ENCODE data around the gene VAMP2.

VAMP2 gene

GRCh38 chr17:8142887-8143580, 19.7 kb downstream of the VAMP2 start:
- no peak for DNase-seq (ENCODE audit: low spot score)

GRCh38 chr17:8142158-8142886, 20.4 kb downstream of the VAMP2 start:
- DNase-seq (ENCODE audit: low spot score), result no peak

DNA sequence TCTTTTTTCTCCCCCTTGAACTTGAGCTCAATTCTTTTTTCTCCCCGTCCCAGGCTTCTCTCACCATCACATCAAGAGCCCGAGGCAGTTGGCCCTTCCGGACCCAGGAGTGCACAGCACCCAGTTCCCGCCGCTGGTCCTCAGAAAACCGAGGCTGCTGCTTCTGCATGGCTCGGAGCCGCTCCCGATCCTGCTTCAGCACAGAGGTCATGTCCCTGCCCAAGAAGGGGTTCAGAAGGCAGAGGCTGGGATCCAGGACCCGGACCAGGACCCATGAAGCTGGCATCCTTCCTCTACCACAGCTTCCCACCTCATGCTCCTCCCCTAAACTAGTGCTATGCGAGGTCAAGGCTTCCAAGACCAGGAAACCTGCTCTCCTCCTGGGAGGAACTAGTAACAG, 21.0 kb downstream of the VAMP2 start:
- no peak for DNase-seq (ENCODE audit: low spot score)

GRCh38 chr17:8141045-8141444, 21.7 kb downstream of the VAMP2 start:
- no peak for DNase-seq (ENCODE audit: low spot score)

GRCh38 chr17:8140065-8141029, 22.4 kb downstream of the VAMP2 start:
- no peak for DNase-seq (ENCODE audit: low spot score)

DNA sequence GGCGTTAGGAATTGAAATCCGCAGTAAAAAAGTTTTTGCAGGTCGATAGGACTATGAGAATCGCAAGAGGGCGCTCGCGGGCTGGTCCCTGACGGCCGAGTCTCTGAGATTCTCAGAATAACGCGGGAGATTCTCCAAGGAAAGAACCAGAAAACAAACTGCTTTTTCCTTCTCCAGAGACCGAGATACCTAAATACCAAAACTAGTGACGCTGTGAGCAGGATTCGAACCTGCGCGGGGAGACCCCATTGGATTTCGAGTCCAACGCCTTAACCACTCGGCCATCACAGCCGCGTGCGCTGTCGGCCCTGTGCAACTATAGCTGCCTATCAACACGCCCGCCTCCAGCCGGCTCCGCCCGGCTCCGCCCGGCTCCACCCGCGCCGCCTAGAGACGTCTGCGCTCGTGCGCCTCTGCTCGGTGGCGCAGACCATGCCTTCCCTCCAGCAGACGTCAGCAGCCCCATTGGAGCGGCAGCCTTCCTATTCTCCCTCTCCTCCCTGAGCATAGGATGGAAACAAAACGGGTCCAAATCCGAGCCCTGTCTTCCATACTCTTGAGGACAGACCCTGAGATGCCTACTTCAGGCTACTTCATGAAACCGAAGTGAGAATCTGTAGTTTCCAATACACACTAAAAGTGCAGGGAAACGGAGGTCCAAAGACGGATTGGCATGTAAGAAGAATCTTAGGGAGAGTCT, 23.9 kb downstream of the VAMP2 start:
- DNase-seq (ENCODE audit: low spot score), result peak; percentile 94

DNA sequence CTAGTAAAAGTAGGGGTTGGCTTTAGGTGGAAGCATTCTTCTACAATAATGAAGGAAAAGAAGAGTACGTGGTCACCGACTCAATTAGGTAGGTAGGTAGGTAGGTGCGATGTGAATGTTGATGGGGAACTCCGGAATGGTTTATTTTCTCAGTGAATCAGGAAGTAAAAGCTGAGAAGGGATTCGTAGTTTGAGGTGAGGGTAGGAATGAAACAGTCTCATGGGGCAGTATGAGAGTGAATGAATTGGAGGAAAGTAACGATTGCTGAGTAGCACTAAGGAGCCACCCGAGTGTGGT, 24.4 kb downstream of the VAMP2 start:
- no peak for DNase-seq (ENCODE audit: low spot score)

- no peak for DNase-seq (ENCODE audit: low spot score)
Observed at GRCh38 chr17:8137645-8138373, 24.9 kb downstream of the VAMP2 start.

GRCh38 chr17:8133941-8134340, 28.8 kb downstream of the VAMP2 start:
- DNase-seq (ENCODE audit: low spot score), result no peak

GRCh38 chr17:8133399-8133798, 29.3 kb downstream of the VAMP2 start:
- no peak for DNase-seq (ENCODE audit: low spot score)

- DNase-seq (ENCODE audit: low spot score), result no peak
Observed at GRCh38 chr17:8131844-8132441, 30.8 kb downstream of the VAMP2 start.

DNA sequence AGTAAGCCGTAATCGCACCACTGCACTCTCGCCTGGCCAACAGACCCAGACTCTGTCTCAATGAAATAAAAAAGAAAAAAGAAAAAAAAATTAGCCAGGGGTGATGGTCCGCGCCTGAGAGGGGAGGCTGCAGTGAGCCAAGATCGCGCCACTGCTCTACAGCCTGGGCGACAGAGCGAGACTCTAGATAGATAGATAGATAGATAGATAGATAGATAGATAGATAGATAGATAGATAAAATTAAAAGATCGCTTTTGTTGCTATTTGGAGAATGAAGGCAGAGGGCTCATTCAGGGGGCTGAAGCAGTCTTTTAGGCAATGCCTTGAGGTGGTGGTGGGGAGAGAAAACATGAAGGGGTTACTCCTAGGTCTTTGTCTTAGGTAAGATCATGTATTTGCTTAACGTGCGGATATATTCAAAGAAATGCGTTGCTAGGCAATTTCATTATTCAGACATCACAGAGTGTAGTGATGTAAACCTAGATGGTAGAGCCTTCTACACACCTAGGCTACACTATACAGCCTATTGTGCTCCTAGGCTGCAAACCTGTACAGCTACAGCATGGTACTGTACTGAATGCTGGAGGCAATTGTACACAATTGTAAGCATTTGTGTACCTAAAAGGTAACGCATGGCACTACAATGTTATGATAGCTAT, 34.5 kb downstream of the VAMP2 start:
- no peak for DNase-seq (ENCODE audit: low spot score)

GRCh38 chr17:8126491-8127066, 36.2 kb downstream of the VAMP2 start:
- no peak for DNase-seq (ENCODE audit: low spot score)

- DNase-seq (ENCODE audit: low spot score), result no peak
Observed at GRCh38 chr17:8125947-8126490, 36.7 kb downstream of the VAMP2 start.

DNA sequence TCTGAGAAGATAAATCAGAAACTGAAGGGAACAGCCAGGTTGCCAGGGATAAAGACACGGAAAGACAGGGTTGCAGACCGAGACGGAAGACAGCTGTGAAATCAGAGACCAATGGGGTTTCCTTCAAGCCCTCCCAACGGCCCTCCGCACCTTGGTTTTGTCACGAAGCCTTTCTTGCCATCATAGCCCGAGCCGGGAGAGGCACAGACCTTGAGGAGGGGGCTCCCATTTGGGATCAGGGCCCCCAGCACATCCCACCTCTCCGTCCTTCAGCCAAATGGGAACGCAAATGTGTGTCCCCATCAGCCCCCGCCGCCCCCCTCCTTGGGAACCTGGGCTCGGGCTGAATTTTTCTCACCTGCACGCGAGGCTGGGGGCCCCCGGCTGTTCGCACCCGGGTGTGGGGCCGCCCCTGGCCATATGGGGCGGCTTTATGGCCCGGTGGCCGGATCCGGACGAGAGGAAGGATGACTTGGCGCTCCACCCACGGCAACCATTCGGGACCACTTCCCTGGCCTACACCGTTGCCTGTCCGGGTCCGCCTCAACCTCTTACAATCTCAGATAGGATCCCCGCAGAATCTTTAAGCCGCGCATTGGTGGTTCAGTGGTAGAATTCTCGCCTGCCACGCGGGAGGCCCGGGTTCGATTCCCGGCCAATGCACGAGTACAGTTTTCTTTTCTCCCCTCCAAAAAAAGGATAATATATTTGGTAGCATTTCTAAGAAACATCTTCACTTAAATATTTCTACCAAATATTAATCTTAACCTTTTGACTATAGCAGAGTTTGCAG, 37.4 kb downstream of the VAMP2 start:
- DNase-seq (ENCODE audit: low spot score), result peak; percentile 76

DNA sequence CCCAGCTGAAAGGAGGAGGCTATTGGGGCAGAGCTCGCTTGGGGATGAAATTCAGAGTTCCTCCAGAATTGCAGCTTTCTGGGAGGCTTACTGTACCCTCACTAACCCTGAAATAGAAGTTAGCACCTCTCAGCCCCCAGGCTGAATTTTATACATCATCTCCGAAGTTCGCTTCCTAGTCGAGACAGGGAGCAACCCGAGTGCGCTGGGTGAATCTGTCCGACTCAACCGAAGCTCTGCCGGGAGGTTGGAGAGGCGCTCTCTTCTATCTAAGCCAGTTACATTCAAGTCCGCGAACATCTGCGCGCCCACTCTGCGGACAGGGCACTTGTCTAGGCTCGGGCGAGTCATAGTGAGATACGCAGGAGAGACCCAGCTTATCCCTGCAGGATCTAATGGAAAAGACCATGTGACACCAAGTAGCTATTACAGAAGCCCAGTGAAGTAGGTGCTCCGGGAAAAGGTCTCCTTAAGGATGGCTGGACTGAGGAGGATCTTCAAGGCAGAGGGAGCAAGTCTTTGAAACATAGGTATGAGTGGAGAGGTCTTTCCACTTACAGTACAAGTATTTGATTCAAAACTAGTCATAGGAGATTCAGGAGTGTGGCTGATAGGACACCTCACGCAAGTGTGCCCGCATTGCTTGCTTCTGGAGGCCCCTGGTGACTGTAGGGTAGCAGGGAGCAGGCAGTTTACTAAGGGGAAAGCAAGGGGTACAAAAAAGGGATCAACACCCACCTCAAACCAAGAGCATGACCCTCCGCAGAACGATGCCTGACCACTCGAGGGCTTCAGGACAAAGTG, 38.2 kb downstream of the VAMP2 start:
- DNase-seq (ENCODE audit: low spot score), result no peak

- DNase-seq (ENCODE audit: low spot score), result no peak
Observed at GRCh38 chr17:8123695-8124349, 38.9 kb downstream of the VAMP2 start, which contains the start of gene HES7. HES7 (minus strand) TSS chr17:8124106; CDS start chr17:8124084, 22 bp downstream.
